Measurements from ENCODE around the gene SLC26A5.

Gene SLC26A5

DNA sequence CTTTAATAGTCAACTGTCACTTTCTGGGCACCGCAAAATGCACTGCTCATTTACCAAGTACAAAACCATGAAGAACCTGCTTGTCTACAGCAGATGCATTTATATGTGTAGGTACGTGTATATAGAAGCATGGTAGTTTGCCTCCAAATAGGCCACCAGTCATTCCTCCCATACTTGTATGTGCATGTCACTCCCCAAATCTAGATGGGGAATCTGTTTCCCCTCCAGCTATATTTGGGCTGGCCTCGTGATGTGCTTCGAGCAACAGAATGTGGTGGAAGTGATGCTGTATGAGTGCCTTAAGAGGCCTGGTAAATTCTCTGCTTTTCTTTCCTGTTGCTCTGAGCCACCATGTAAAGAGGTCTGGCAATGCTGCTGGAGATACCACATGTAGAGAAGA lies 51.4 kb downstream of the SLC26A5 start:
- H3K4me3 ChIP-seq (replicated peaks; ENCODE audit: insufficient read depth, low read length): no peak overlapping the region
- no peaks in the 10 kb centered on the region for H3K27me3 ChIP-seq (ENCODE audit: insufficient read depth, poor library complexity, severe bottlenecking)
- H3K27ac ChIP-seq (replicated peaks): no peak overlapping the region
- no peak for TF ChIP-seq POLR2AphosphoS5 (IDR thresholded peaks at IDR 0.05; ENCODE audit: low read depth)
- no peak for TF ChIP-seq SPI1 (IDR thresholded peaks at IDR 0.05; ENCODE audit: borderline replicate concordance, low read depth)
- no peak for TF ChIP-seq CTCF (IDR thresholded peaks at IDR 0.05; ENCODE audit: insufficient read depth, low read length)
- no peak for TF ChIP-seq GABPA (IDR thresholded peaks at IDR 0.05; ENCODE audit: low read depth)
- no peak for TF ChIP-seq REST (IDR thresholded peaks at IDR 0.05; ENCODE audit: insufficient replicate concordance, low read depth)
- no peak for DNase-seq (ENCODE audit: low read depth in 1 of 2, low spot score in 1 of 2)

DNA sequence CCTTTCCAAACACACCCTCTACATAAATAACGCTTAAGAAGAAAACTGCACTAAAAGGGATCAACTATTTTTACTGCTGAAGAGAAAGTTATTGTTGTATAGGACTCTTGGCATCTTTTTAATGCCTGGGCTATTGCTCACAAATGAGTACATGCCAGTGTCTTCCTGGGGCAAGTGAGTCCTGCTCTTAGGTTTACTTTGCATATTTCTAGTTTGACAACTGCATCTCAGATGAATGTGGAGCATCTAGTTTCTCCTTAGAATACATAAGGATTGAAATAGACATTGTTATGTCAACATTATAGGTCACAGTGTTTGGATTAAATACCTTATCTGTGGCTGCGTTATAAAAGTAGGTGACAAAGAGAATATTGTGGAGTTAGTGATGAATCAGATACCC lies 54.0 kb downstream of the SLC26A5 start:
- no peaks in the 10 kb centered on the region for H3K27me3 ChIP-seq (ENCODE audit: insufficient read depth, poor library complexity, severe bottlenecking)
- no peak for TF ChIP-seq CTCF (IDR thresholded peaks at IDR 0.05; ENCODE audit: insufficient read depth, low read length)
- TF ChIP-seq SPI1 (IDR thresholded peaks at IDR 0.05; ENCODE audit: borderline replicate concordance, low read depth): no peak
- TF ChIP-seq REST (IDR thresholded peaks at IDR 0.05; ENCODE audit: insufficient replicate concordance, low read depth): no peak
- TF ChIP-seq POLR2AphosphoS5 (IDR thresholded peaks at IDR 0.05; ENCODE audit: low read depth): no peak
- no peak for TF ChIP-seq GABPA (IDR thresholded peaks at IDR 0.05; ENCODE audit: low read depth)
- H3K4me3 ChIP-seq (replicated peaks; ENCODE audit: insufficient read depth, low read length): no peak overlapping the region
- H3K27ac ChIP-seq (replicated peaks): no peak overlapping the region
- no peak for DNase-seq (ENCODE audit: low read depth in 1 of 2, low spot score in 1 of 2)

DNA sequence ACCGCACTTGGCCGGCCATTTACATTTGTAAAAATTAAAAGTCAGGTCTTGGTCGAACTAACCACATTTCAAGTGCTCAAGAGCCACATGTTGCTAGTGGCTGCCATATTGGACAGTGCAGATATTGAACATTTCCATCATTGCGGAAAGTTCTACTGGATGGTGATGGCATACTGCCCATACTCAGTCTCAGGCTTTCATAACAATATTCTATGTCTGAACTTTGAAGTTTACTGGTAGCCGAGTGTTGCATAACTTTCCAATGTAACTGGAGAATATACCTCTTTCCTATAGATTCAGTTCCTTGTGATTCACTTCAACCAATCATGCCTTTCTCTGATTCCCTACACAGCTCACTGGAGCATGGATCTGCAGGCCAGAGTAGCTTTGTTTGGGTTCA lies 54.9 kb downstream of the SLC26A5 start:
- Histone ChIP-seq H3K4me3 (replicated peaks; ENCODE audit: insufficient read depth, low read length) (no peak overlapping the region), H3K27ac (replicated peaks) (no peak overlapping the region), H3K27me3 (ENCODE audit: insufficient read depth, poor library complexity, severe bottlenecking) (no peaks in the 10 kb centered on the region)
- no peak for DNase-seq (ENCODE audit: low read depth in 1 of 2, low spot score in 1 of 2)
- no peak for TF ChIP-seq CTCF (IDR thresholded peaks at IDR 0.05; ENCODE audit: insufficient read depth, low read length)
- TF ChIP-seq POLR2AphosphoS5 (IDR thresholded peaks at IDR 0.05; ENCODE audit: low read depth): no peak
- no peak for TF ChIP-seq SPI1 (IDR thresholded peaks at IDR 0.05; ENCODE audit: borderline replicate concordance, low read depth)
- no peak for TF ChIP-seq GABPA (IDR thresholded peaks at IDR 0.05; ENCODE audit: low read depth)
- no peak for TF ChIP-seq REST (IDR thresholded peaks at IDR 0.05; ENCODE audit: insufficient replicate concordance, low read depth)
